ENCODE measurements around the gene CHI3L2.

- no peak for TF ChIP-seq HSF1 (IDR thresholded peaks at IDR 0.05; ENCODE audit: low read depth, low read length)
- no peak for TF ChIP-seq RFX5 (IDR thresholded peaks at IDR 0.05; ENCODE audit: low read depth, low read length)
- no peak for TF ChIP-seq YY1 (IDR thresholded peaks at IDR 0.05; ENCODE audit: low read depth, low read length)
- TF ChIP-seq POLR2A (IDR thresholded peaks at IDR 0.05; ENCODE audit: low read depth, low read length) = no peak
- no peak for TF ChIP-seq POLR2AphosphoS5 (IDR thresholded peaks at IDR 0.05; ENCODE audit: low read length)
- no peak for TF ChIP-seq TCF12 (IDR thresholded peaks at IDR 0.05; ENCODE audit: low read depth, low read length)
- no peak for TF ChIP-seq ZNF274 (IDR thresholded peaks at IDR 0.05; ENCODE audit: insufficient read depth, insufficient read length)
- TF ChIP-seq CREB1 (IDR thresholded peaks at IDR 0.05; ENCODE audit: low read depth) = no peak
- TF ChIP-seq USF2 (IDR thresholded peaks at IDR 0.05; ENCODE audit: borderline replicate concordance, low read depth, low read length) = no peak
- no peak for TF ChIP-seq SPI1 (IDR thresholded peaks at IDR 0.05; ENCODE audit: borderline replicate concordance, insufficient read depth, low read depth, low read length)
- no peak for TF ChIP-seq IRF3 (IDR thresholded peaks at IDR 0.05)
- no peak for TF ChIP-seq SMAD5 (IDR thresholded peaks at IDR 0.05; ENCODE audit: low read depth)
- TF ChIP-seq HDAC6 (IDR thresholded peaks at IDR 0.05; ENCODE audit: unreplicated experiment) = no peak
These were observed 19.8 kb downstream of the CHI3L2 start for GRCh38 chr1:111247125-111247838.

All from GM12878 (cell line).